NT2/D1 (cell line): ENCODE results near the gene CBX6.
A peak's percentile ranks its signal among the peaks of the same experiment; 100 is the strongest.
"Not testable (repeated sequence)": the region's sequence is repeated elsewhere in the genome, so short reads cannot be mapped to it uniquely, and the experiment has no call there.

ENCODE experiments used
- DNase-seq: peaks from one replicate; pipeline ENCODE4 v3.0.0-alpha.2; 2011; ENCODE audit warnings: low read depth, low spot score
- H3K27me3 ChIP-seq: 2 replicates; pipeline ENCODE4 v1.6.0; 2011; ENCODE audit warnings: mild to moderate bottlenecking; ENCODE audit not compliant: insufficient read length, insufficient read depth
- H3K36me3 ChIP-seq: 2 replicates; pipeline ENCODE4 v1.6.1; 2011; ENCODE audit warnings: mild to moderate bottlenecking, low read length, mixed read lengths; ENCODE audit not compliant: insufficient read depth, insufficient read length
- H3K4me1 ChIP-seq: 2 replicates; pipeline ENCODE4 v1.5.1; 2011; ENCODE audit not compliant: insufficient read depth, insufficient read length
- H3K4me3 ChIP-seq: 2 replicates; pipeline ENCODE4 v1.5.1; 2011; ENCODE audit warnings: low read depth; ENCODE audit not compliant: insufficient read length
- H3K9ac ChIP-seq: 2 replicates; pipeline ENCODE4 v1.6.0; 2011; ENCODE audit warnings: low read depth; ENCODE audit not compliant: insufficient read length
- H3K9me3 ChIP-seq: 2 replicates; pipeline ENCODE4 v1.5.1; 2011; ENCODE audit warnings: mild to moderate bottlenecking, low read length; ENCODE audit not compliant: insufficient read depth
- SUZ12 ChIP-seq: IDR thresholded peaks from 2 replicates; pipeline ENCODE4 v1.6.1; 2011; ENCODE audit not compliant: insufficient read length, insufficient read depth; ENCODE audit errors: extremely low read depth
- YY1 ChIP-seq: IDR thresholded peaks from 2 replicates; pipeline ENCODE4 v1.6.1; 2011; ENCODE audit not compliant: insufficient read length, insufficient read depth
- ZNF274 ChIP-seq: IDR thresholded peaks from 2 replicates; pipeline ENCODE4 v1.6.1; 2011; ENCODE audit warnings: mild to moderate bottlenecking, low read depth, low read length

The CBX6 gene

GRCh38 chr22:38858492-38858891 is 13.5 kb downstream of the CBX6 start:
- Histone ChIP-seq H3K4me1 (peaks cover 12% of the 10 kb centered on the region), H3K36me3 (peaks cover 5% of the 10 kb centered on the region), H3K4me3 (no peak overlapping the region), H3K27me3 (no peaks in the 10 kb centered on the region), H3K9ac (no peak overlapping the region), H3K9me3 (no peaks in the 10 kb centered on the region)
- TF ChIP-seq YY1, result no peak
- TF ChIP-seq SUZ12, result no peak
- TF ChIP-seq ZNF274, result no peak
- no peak for DNase-seq

GRCh38 chr22:38854476-38854875 is 17.5 kb downstream of the CBX6 start:
- not testable (repeated sequence) for H3K27me3 ChIP-seq, DNase-seq, H3K36me3 ChIP-seq

GRCh38 chr22:38853883-38854282 is 18.1 kb downstream of the CBX6 start:
- H3K4me3 ChIP-seq, H3K27me3 ChIP-seq, H3K36me3 ChIP-seq, H3K4me1 ChIP-seq, DNase-seq, H3K9ac ChIP-seq, H3K9me3 ChIP-seq: not testable (repeated sequence)

More at GRCh38 chr22:38854476-38854875, 17.5 kb downstream of the CBX6 start:
- H3K4me3 ChIP-seq, H3K9ac ChIP-seq, H3K4me1 ChIP-seq, H3K9me3 ChIP-seq: not testable (repeated sequence)

- peaks cover 12% of the 10 kb centered on the region for H3K27me3 ChIP-seq
- peak overlapping the region; percentile 57 for H3K9ac ChIP-seq
- no peak overlapping the region for H3K4me3 ChIP-seq
- DNase-seq, result no peak
- no peak for TF ChIP-seq YY1
- TF ChIP-seq ZNF274, result no peak
- no peak for TF ChIP-seq SUZ12
- no peaks in the 10 kb centered on the region for H3K9me3 ChIP-seq
- peaks cover 5% of the 10 kb centered on the region for H3K4me1 ChIP-seq
- no peaks in the 10 kb centered on the region for H3K36me3 ChIP-seq
Measured at GRCh38 chr22:38853196-38853651, 18.8 kb downstream of the CBX6 start.

GRCh38 chr22:38852522-38852921 is 19.5 kb downstream of the CBX6 start:
- Histone ChIP-seq H3K4me1 (peaks cover 6% of the 10 kb centered on the region), H3K36me3 (no peaks in the 10 kb centered on the region), H3K4me3 (no peak overlapping the region), H3K9me3 (no peaks in the 10 kb centered on the region), H3K27me3 (peaks cover 12% of the 10 kb centered on the region), H3K9ac (peak overlapping the region; percentile 57)
- no peak for DNase-seq
- TF ChIP-seq ZNF274 (no peak), YY1 (no peak), SUZ12 (no peak)

GRCh38 chr22:38850941-38851849 is 20.8 kb downstream of the CBX6 start:
- no peak for DNase-seq

GRCh38 chr22:38850399-38850798 is 21.6 kb downstream of the CBX6 start:
- no peak overlapping the region for H3K9ac ChIP-seq
- peaks cover 6% of the 10 kb centered on the region for H3K4me1 ChIP-seq
- H3K27me3 ChIP-seq, result peaks cover 15% of the 10 kb centered on the region
- TF ChIP-seq ZNF274 (no peak), SUZ12 (no peak), YY1 (no peak)
- no peak overlapping the region for H3K4me3 ChIP-seq
- DNase-seq, result no peak
- H3K9me3 ChIP-seq, result no peaks in the 10 kb centered on the region
- H3K36me3 ChIP-seq, result no peaks in the 10 kb centered on the region

More at GRCh38 chr22:38850941-38851849, 20.8 kb downstream of the CBX6 start:
- Histone ChIP-seq H3K9ac (peak overlapping the region; percentile 8), H3K36me3 (no peaks in the 10 kb centered on the region), H3K4me3 (no peak overlapping the region), H3K27me3 (peaks cover 12% of the 10 kb centered on the region), H3K9me3 (no peaks in the 10 kb centered on the region), H3K4me1 (peaks cover 6% of the 10 kb centered on the region)
- TF ChIP-seq ZNF274 (no peak), SUZ12 (no peak), YY1 (no peak)

- peaks cover 21% of the 10 kb centered on the region for H3K27me3 ChIP-seq
- TF ChIP-seq SUZ12, result no peak
Measured at GRCh38 chr22:38849811-38850210, 22.2 kb downstream of the CBX6 start.

More at GRCh38 chr22:38849811-38850210, 22.2 kb downstream of the CBX6 start:
- no peaks in the 10 kb centered on the region for H3K36me3 ChIP-seq
- no peak for DNase-seq
- H3K9me3 ChIP-seq, result no peaks in the 10 kb centered on the region
- peaks cover 8% of the 10 kb centered on the region for H3K4me1 ChIP-seq
- no peak overlapping the region for H3K9ac ChIP-seq
- no peak overlapping the region for H3K4me3 ChIP-seq
